Suprapubic skin (tissue), 4 donors: ENCODE results near the gene OIT3. TPM values are rescaled to one million over a fixed set of nuclear protein-coding genes. Genes with fewer than 3 reads are reported as not detected.

ENCODE experiments used
- DNase-seq, 2 donors: peaks; one replicate each; pipeline ENCODE4 v3.0.0-alpha.2; 2019; ENCODE audit warnings: low spot score in 2 of 2
- H3K27ac ChIP-seq: fragments of 200-600 bp; sonication (generic); one replicate; pipeline ENCODE4 v1.5.1; 2019
- H3K27me3 ChIP-seq: fragments of 200-600 bp; sonication (generic); one replicate; pipeline ENCODE4 v1.5.1; 2019
- H3K36me3 ChIP-seq: fragments of 200-600 bp; sonication (generic); one replicate; pipeline ENCODE4 v1.5.1; 2019
- H3K4me1 ChIP-seq: fragments of 200-600 bp; sonication (generic); one replicate; pipeline ENCODE4 v1.5.1; 2019
- H3K4me3 ChIP-seq: fragments of 200-600 bp; sonication (generic); one replicate; pipeline ENCODE4 v1.5.1; 2019; ENCODE audit warnings: mild to moderate bottlenecking
- H3K9me3 ChIP-seq: fragments of 200-600 bp; sonication (generic); one replicate; pipeline ENCODE4 v1.5.1; 2019
- CTCF ChIP-seq, 2 donors: fragments of 200-600 bp in 1 of 2; fragments of 450-650 bp in 1 of 2; sonication (generic) in 1 of 2; IDR thresholded peaks; one replicate each; pipeline ENCODE4 v1.5.1; 2016 to 2019; ENCODE audit warnings: antibody characterized with exemption in 2 of 2, mild to moderate bottlenecking in 1 of 2, moderate library complexity in 1 of 2
- EP300 ChIP-seq: sonication (generic); formaldehyde crosslinking; IDR thresholded peaks from one replicate; pipeline ENCODE4 v1.6.1; 2017; ENCODE audit warnings: antibody characterized with exemption
- POLR2A ChIP-seq, 2 donors: fragments of 450-650 bp; IDR thresholded peaks; one replicate each; pipeline ENCODE4 v1.6.1; 2017; ENCODE audit warnings: antibody characterized with exemption in 2 of 2, mild to moderate bottlenecking in 2 of 2, moderate library complexity in 2 of 2
- POLR2AphosphoS5 ChIP-seq, 3 donors: sonication (generic); formaldehyde crosslinking; IDR thresholded peaks; one replicate each; pipeline ENCODE4 v1.6.1; 2017; ENCODE audit warnings: antibody characterized with exemption in 3 of 3
- WGBS: methylation state at CpG from one replicate; pipeline ENCODE4 v1.1.5; 2018; 5-methylcytosine and 5-hydroxymethylcytosine counted together
- total RNA-seq, 4 donors: library from RNA; depleted of rRNA; stranded (reverse); fragments of >200 nt; gene quantifications; one replicate each; pipeline ENCODE4 v1.1.0, GENCODE V29; 2016

OIT3 gene
- total RNA-seq, 4 donors from 2014 or later = not detected

GRCh38 chr10:72852508-72852907 lies 41.0 kb upstream of the OIT3 start:
- no peaks in the 10 kb centered on the region for H3K9me3 ChIP-seq
- TF ChIP-seq EP300 (no peak), POLR2AphosphoS5 (IDR thresholded peaks at IDR 0.05) (no peak), CTCF (IDR thresholded peaks at IDR 0.05) (no peak), POLR2A (IDR thresholded peaks at IDR 0.05) (no peak)
- no peak for DNase-seq
- H3K27me3 ChIP-seq = no peaks in the 10 kb centered on the region
- H3K27ac ChIP-seq = no peak overlapping the region
- H3K36me3 ChIP-seq = no peaks in the 10 kb centered on the region
- H3K4me1 ChIP-seq = no peaks in the 10 kb centered on the region
- no peak overlapping the region for H3K4me3 ChIP-seq
- WGBS = 92% methylated on average over 2 of the region's 2 CpGs

DNA sequence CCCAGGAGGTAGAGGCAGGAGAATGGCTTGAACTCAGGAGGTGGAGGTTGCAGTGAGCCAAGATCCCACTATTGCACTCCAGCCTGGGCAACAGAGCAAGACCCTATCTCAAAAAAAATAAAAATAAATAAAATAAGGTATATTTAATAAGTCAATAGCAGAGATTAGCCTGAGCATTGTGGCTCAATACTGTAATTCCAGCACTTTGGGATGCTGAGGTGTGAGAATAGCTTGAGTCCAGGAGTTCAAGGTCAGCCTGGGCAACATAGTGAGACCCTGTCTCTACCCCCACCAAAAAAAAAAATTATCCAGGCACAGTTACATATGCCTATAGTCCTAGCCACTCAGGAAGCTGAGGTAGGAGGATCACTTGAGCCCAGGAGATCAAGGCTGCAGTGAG lies 38.4 kb upstream of the OIT3 start:
- Histone ChIP-seq H3K9me3 (no peaks in the 10 kb centered on the region), H3K36me3 (no peaks in the 10 kb centered on the region), H3K27ac (no peak overlapping the region), H3K4me3 (no peak overlapping the region), H3K4me1 (no peaks in the 10 kb centered on the region), H3K27me3 (no peaks in the 10 kb centered on the region)
- no peak for DNase-seq
- no peak for TF ChIP-seq CTCF (IDR thresholded peaks at IDR 0.05)
- TF ChIP-seq EP300 = no peak
- TF ChIP-seq POLR2A (IDR thresholded peaks at IDR 0.05) = no peak
- TF ChIP-seq POLR2AphosphoS5 (IDR thresholded peaks at IDR 0.05) = no peak

GRCh38 chr10:72855790-72856189 lies 37.7 kb upstream of the OIT3 start:
- TF ChIP-seq POLR2A (IDR thresholded peaks at IDR 0.05) (no peak), POLR2AphosphoS5 (IDR thresholded peaks at IDR 0.05) (no peak), CTCF (IDR thresholded peaks at IDR 0.05) (no peak), EP300 (no peak)
- H3K4me3 ChIP-seq = no peak overlapping the region
- WGBS = 70% methylated on average over 2 of the region's 2 CpGs

GRCh38 chr10:72858067-72858466 lies 35.5 kb upstream of the OIT3 start:
- no peaks in the 10 kb centered on the region for H3K27me3 ChIP-seq
- no peaks in the 10 kb centered on the region for H3K4me1 ChIP-seq
- H3K4me3 ChIP-seq = no peak overlapping the region
- no peak for DNase-seq
- WGBS = 96% methylated on average over 6 of the region's 6 CpGs
- TF ChIP-seq CTCF (IDR thresholded peaks at IDR 0.05) (no peak), POLR2AphosphoS5 (IDR thresholded peaks at IDR 0.05) (no peak), POLR2A (IDR thresholded peaks at IDR 0.05) (no peak), EP300 (no peak)
- H3K9me3 ChIP-seq = no peaks in the 10 kb centered on the region
- H3K36me3 ChIP-seq = peaks cover 14% of the 10 kb centered on the region
- no peak overlapping the region for H3K27ac ChIP-seq

More at GRCh38 chr10:72855790-72856189, 37.7 kb upstream of the OIT3 start:
- peaks cover 7% of the 10 kb centered on the region for H3K36me3 ChIP-seq
- no peaks in the 10 kb centered on the region for H3K27me3 ChIP-seq
- no peak for DNase-seq
- H3K4me1 ChIP-seq = no peaks in the 10 kb centered on the region
- no peaks in the 10 kb centered on the region for H3K9me3 ChIP-seq
- H3K27ac ChIP-seq = no peak overlapping the region

DNA sequence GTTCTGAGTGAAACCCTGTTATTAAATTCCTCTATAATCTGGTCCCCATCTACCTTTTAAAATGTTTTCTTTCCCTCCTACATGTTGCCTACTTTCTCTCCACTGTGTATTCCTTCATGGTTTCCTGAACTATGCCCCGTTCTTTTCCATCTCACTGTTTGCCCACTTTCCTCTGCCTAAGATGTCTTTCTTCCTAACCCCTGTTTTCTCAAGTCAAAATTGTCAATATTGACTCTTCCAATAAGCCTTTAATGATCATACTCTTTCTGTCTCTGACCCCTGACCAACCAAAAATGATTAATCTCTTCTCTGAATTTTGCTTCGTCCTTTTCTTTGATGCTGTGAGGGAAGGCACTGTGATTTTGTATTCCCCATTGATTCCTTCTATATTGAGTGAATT lies 30.6 kb upstream of the OIT3 start:
- Histone ChIP-seq H3K4me3 (no peak overlapping the region), H3K27me3 (no peaks in the 10 kb centered on the region), H3K36me3 (peaks cover 19% of the 10 kb centered on the region), H3K4me1 (no peaks in the 10 kb centered on the region), H3K9me3 (no peaks in the 10 kb centered on the region), H3K27ac (no peak overlapping the region)
- no peak for DNase-seq
- 95% methylated on average over 2 of the region's 2 CpGs for WGBS
- TF ChIP-seq POLR2A (IDR thresholded peaks at IDR 0.05) = no peak
